GM21737 (cell line): ENCODE results near the gene RCC2.

Experiments
- ATAC-seq: cut with Tn5 transposase; IDR thresholded peaks from one replicate; pipeline ENCODE4 v1.9.1; 2021; ENCODE audit warnings: mild to moderate bottlenecking, moderate library complexity; ENCODE audit not compliant: unreplicated experiment

The RCC2 gene

DNA sequence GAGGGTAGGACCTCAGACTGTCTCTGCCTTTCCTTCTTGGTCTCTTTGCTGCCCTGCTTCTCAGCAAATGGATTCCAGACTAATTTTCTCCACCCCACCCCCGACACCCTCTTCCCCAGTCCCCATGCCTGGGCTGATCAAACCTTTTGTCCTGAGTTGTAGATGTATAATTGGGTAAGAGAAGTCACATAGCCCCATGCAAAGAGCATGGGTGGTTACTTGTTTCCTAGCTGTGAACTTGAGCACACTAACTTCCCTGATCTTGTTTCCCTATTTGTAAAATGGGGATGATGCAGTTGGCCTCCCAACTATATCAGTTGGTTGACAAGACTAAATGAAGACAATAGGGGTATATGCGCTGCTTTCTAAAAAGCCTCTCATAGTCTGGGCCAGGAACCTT is 58.3 kb downstream of the RCC2 start:
- ATAC-seq: no peak

DNA sequence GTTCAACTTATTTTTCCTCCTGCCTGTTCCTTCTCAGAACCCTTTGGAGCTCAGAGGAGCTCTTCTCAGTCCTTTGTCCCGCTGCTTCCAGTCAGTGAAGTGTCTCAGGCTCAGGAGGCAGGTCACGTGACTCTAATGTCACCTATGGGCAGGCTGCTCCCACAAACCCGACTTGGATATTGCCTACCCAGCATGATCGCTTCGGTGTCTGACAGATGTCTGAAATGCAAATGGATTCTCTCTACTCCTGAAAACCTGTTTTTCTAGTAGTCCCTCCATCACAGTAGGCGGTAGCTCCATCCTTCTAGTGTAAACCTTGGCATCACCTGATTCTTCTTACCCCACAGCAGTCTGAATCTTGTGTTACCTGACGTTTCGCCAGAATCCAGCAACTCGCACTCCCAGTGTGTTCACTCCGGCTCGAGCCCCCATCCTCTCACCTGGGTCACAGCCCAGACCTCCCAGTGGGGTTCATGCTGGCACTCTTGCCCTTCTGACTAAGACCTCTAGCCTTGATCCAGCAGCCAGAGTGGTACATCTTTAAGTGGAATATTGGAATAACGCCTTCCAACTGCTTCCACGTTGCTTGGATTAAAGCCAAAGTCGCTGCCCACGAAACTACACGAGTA is 62.0 kb downstream of the RCC2 start:
- no peak for ATAC-seq

DNA sequence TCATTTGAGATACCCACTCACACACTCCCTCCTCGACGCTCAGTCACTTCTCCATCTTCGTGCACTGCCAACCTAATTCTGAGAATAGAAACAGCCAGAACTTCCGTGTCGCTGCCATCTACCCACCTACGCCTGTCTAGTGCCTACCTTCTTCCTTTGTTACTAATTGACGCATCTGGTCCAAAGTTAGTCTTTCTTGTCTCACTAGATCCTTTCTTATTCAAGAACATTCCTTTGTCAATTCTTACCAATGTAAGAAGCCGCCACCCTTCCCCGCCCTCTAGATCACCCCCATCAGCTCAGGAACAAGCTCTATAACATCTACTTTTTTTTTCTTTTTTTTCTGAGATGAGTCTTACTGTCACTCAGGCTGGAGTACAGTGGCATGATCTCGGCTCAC is 63.8 kb downstream of the RCC2 start:
- ATAC-seq: no peak

DNA sequence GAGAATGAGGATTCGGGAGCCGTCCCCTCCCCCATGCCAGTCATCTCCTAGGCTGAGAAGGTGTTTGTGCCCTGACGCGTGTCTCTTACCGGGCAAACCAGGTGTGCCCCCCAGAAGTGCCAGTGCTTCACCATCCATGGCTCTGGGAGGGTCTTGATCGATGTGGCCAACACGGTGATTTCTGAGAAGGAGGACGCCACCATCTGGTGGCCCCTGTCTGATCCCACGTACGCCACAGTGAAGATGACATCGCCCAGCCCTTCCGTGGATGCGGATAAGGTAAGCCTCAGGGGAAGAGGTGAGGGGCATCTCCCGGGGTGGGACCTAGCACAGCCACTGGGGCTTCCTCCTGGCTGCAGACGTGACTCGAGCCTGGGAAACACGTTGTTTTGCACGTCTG is 66.5 kb downstream of the RCC2 start:
- no peak for ATAC-seq

DNA sequence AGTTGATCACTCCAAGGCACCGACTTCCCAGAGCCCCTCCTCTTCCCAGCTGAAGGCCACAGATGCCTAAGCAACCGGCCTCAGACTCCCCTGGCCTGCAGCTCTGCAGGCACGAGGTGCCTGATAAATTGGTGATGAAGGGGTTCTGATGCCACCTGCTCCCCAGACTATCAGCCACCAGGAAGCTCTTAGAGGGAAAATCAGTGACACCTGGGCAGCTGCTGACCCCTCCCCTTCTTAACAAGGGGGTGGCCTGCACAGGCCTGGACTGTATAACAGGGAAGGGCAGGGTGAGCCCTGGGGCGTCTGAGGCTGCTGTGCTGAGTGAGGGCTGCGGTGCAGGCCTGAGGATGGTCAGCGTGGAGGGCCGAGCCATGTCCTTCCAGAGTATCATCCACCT is 67.6 kb downstream of the RCC2 start, which contains the start of gene PADI6:
PADI6 (plus strand) TSS at position 301 of the 400 bp plus-strand sequence; CDS start at position 351, 50 bp downstream.
- ATAC-seq: no peak

DNA sequence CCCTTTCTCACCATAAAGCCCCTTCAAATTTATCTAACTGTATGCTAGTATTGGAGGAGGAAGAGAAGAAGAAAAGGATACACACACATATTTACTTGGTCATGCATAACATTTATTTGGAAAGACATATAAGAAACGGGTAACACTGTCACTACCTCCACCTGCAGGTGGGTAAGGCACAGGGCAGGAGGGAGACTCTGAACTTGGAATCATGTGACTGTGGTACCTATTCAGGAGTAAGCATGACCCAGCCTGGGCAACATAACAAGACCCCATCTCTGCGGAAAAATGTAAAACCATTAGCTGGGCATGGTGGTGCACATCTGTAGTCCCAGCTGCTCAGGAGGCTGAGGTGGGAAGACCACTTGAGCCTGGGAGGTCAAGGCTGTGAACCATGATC is 68.9 kb downstream of the RCC2 start:
- ATAC-seq: no peak

DNA sequence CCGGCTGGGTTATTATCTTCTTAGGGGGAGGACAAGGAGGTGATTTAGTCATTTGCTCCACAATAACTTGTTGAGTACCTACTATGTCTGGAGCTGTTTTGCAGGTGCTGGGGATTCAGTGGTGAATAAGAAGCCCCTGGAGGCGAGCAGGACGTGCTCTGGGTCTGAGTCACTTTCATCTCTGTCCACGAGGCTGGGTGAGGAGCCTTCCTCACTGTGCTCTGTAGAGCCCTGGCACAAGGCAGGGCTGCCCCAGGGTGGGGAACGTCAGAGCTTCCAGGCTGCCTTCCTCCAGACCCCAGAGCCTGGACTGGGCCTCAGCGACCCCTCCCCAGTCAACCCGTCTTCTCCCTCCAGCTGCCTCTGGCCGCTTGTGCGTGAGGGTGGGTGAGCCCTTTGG is 70.0 kb downstream of the RCC2 start:
- ATAC-seq: no peak

DNA sequence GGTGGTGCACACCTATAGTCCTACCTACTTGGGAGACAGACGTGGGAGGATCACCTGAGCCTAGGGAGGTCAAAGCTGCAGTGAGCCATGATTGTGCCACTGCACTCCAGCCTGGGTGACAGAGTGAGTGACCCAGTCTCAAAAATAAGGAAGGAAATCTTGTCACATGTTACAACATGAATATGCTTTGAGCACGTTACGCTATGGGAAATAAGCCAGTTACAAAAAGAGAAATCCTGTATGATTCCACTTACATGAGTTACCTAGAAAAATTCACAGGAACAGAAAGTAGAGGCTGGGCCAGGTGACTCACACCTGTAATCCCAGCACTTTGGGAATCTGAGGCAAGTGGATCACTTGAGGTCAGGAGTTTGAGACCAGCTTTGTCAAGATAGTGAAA is 74.2 kb downstream of the RCC2 start:
- no peak for ATAC-seq

DNA sequence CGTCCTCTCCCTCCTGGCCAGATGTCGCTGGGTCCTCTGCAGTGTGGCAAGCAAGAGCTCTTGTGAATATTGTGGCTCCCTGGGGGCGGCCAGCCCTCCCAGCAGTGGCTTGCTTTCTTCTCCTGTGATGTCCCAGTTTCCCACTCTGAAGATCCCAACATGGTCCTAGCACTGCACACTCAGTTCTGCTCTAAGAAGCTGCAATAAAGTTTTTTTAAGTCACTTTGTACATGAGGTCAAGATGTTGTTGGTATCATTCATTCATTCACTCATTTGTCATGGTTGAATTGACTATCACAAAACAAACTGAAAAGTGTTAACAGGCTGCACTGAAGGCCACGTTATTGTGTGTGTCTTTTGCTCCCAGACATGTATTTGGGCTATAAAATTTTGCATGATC is 75.7 kb downstream of the RCC2 start:
- no peak for ATAC-seq

DNA sequence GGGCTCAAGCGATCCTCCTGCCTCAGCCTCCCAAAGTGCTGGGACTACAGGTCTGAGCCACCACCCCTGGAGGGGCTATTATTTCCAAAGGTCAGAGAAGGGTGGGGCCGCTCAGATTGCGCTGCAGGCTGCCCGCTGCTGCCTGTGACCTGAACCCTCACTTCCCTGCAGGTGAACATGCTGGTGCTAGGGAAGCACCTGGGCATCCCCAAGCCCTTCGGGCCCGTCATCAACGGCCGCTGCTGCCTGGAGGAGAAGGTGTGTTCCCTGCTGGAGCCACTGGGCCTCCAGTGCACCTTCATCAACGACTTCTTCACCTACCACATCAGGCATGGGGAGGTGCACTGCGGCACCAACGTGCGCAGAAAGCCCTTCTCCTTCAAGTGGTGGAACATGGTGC is 76.1 kb downstream of the RCC2 start:
- ATAC-seq: no peak

DNA sequence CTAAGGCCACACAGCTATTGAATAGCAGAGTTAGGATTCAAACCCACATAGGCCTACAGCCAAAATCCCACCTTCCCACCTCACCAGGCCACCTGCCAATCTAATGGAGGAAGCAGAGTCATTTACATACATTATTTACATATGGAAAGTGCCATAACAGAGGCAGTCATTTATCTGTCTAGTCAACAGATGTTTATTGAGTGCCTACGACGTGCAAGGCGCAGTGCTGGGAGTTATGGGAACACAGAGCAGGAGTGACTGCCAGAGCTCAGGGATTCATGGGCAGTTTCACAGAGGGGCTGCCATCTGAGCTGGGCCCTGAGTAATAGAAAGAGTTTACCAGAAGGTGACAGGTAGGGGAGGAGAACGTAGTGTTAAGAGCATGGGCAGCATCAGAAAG is 77.8 kb downstream of the RCC2 start:
- no peak for ATAC-seq

DNA sequence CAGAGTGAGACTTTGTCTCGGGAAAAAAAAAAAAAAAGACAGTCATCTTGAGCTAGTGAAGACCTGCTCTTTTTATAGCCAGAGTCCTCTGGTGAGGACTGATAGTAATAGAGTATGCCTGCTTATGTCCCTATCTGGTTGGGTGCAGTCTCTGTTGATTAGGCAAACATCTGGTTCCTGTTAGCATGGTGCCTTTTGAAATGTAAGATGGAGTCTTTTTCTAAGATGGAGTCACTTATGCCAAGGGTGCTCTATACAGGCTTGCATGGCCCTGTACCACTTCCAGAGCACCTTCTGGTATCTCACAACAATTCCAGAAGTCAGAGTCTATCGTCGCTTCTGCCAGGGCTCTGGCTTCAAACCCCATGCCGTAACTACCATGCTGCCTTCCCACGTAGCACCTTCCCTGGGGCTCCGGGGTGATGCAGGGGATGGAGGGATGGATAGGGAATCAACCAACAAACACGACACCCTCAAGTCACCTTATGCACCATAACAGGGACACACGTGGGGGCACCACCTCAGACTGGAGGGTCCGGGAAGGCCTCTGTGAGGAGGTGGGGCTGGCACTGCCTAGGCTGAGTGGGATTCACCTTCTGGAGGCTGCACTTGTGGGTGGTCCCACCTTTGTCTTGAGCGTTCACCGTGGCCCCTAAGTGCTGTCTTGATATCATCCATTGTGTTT is 79.1 kb downstream of the RCC2 start:
- no peak for ATAC-seq

DNA sequence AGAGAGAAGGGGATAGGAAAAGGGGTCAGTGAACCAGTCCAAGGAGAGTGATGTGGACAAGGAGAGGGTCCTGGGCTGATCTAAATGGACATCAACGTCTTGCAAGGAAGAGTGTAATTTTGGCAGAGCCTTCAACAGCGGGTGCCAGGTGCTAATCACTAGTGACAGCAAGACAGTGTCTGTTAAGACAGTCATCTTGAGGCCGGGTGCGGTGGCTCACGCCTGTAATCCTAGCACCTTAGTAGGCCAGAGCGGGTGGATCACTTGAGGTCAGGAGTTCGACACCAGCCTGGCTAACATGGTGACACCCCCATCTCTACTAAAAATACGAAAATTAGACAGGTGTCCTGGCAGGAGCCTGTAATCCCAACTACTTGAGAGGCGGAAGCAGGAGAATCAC is 79.7 kb downstream of the RCC2 start:
- ATAC-seq: no peak

DNA sequence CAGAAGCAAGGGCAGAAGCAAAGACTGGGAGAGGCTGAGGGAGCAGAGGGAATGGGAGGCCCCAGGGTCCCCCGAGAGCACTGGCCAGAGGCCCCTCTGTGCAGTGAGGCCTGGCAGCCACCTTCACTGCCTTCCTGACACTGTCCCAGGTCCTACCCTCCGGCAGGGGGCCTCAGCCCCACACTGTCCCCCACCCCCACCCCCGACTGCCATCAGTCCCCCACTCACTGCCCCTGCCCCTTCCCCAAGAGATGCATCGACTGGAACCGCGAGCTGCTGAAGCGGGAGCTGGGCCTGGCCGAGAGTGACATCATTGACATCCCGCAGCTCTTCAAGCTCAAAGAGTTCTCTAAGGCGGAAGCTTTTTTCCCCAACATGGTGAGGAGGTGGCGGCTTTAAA is 80.4 kb downstream of the RCC2 start:
- no peak for ATAC-seq

DNA sequence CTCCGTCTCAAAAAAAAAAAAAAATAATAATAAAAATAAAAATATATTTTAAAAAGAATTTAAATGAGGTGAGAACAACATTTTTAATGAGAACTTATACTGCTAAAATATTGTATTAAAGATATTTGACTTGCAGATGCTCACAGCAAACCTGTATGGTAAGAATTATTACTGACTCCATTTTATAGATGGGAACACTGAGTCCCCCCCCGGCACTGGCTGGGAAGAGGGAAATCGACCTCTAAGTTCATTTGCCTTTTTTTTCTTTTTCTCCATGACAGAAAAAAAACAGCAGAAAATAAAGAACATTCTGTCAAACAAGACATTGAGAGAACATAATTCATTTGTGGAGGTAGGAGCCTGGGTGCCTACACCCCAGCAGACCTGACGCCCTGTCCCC is 80.9 kb downstream of the RCC2 start:
- ATAC-seq: no peak
